ENCODE data around the gene RPS2.

DNA sequence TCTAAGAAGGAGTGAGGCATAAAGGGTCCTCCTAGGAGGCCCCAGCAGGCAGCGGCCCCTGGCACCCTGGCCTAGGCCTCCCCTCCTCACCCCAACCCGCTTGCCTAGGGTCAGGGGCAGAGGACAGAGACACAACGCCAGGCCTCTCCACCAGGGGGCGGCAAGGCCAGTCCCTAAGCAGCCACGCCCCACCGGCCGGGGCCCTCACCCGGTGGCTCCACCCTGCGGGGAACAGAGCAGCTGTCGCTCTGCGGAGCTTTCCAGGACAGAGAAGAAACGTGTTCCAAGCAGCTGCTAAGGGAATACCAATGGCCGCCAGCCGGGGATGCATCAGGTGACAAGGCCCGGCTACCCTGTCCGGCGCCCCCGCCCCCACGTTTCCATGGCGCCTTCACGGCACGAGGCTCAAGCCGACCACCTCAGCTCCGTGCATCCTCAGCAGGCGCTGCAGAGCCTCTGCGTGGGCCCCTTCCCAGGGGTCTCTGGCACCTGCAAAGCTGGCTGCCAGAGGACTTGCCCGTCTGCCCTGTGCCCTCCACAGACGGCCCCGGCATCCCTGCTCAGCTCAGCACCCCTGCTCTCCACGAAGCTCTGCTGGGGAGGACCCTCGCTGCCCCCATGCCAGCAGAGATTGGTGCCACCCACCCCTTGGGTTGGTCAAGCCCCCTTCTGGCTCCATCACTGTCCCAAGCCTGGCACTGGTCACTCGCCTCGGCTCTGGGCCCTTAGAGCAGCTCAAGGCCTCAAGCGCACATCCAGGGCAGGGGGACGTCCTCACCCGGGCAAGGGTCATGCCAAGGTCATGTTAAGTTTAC is 39.4 kb upstream of the RPS2 start:
- TF ChIP-seq CHD2 (IDR thresholded peaks at IDR 0.05; ENCODE audit: low read length) (no peak; the same call in 1 of the 2 replicates), POLR2AphosphoS5 (IDR thresholded peaks at IDR 0.05; ENCODE audit: low read depth, low read length) (no peak), POLR2A (IDR thresholded peaks at IDR 0.05; ENCODE audit: control extremely low read depth in 1 of 2, low read depth in 2 of 2, low read length in 2 of 2) (no peak), BRCA1 (IDR thresholded peaks at IDR 0.05; ENCODE audit: low read depth, low read length) (no peak), GABPA (IDR thresholded peaks at IDR 0.05; ENCODE audit: borderline replicate concordance, insufficient read depth, low read length) (peak; percentile 75; the same call in 1 of the 2 replicates), SIRT6 (IDR thresholded peaks at IDR 0.05; ENCODE audit: low read length) (no peak), TAF1 (IDR thresholded peaks at IDR 0.05; ENCODE audit: low read depth, low read length) (no peak), EZH2 (IDR thresholded peaks at IDR 0.05; ENCODE audit: low read depth, low read length, severe bottlenecking) (no peak)
- TF ChIP-seq, protein P1, sequence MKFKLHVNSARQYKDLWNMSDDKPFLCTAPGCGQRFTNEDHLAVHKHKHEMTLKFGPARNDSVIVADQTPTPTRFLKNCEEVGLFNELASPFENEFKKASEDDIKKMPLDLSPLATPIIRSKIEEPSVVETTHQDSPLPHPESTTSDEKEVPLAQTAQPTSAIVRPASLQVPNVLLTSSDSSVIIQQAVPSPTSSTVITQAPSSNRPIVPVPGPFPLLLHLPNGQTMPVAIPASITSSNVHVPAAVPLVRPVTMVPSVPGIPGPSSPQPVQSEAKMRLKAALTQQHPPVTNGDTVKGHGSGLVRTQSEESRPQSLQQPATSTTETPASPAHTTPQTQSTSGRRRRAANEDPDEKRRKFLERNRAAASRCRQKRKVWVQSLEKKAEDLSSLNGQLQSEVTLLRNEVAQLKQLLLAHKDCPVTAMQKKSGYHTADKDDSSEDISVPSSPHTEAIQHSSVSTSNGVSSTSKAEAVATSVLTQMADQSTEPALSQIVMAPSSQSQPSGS (IDR thresholded peaks at IDR 0.05; ENCODE audit: low read length) = no peak
- TF ChIP-seq, protein P2, sequence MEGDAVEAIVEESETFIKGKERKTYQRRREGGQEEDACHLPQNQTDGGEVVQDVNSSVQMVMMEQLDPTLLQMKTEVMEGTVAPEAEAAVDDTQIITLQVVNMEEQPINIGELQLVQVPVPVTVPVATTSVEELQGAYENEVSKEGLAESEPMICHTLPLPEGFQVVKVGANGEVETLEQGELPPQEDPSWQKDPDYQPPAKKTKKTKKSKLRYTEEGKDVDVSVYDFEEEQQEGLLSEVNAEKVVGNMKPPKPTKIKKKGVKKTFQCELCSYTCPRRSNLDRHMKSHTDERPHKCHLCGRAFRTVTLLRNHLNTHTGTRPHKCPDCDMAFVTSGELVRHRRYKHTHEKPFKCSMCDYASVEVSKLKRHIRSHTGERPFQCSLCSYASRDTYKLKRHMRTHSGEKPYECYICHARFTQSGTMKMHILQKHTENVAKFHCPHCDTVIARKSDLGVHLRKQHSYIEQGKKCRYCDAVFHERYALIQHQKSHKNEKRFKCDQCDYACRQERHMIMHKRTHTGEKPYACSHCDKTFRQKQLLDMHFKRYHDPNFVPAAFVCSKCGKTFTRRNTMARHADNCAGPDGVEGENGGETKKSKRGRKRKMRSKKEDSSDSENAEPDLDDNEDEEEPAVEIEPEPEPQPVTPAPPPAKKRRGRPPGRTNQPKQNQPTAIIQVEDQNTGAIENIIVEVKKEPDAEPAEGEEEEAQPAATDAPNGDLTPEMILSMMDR (IDR thresholded peaks at IDR 0.05; ENCODE audit: control extremely low read depth in 1 of 3, insufficient read depth in 1 of 3, low read depth in 1 of 3, low read length in 3 of 3) = peak in 2 of 3 experiments; percentile 98 to 99; a peak in 3 of 4 replicates

Data from H1 (cell line).